Coronary artery (tissue), 2 donors: ENCODE measurements around the gene FER1L5.
"Not testable (repeated sequence)": the region's sequence is repeated elsewhere in the genome, so short reads cannot be mapped to it uniquely, and the experiment has no call there.

Source experiments
- DNase-seq: peaks from one replicate; pipeline ENCODE4 v3.0.0-alpha.2; 2017; ENCODE audit warnings: low spot score
- H3K27ac ChIP-seq, 2 donors: fragments of 200-600 bp; sonication (generic); one replicate each; pipeline ENCODE4 v1.5.1; 2016 to 2019
- H3K4me3 ChIP-seq: fragments of 200-600 bp; sonication (generic); 2 replicates; pipeline ENCODE4 v1.5.1; 2016; ENCODE audit warnings: mild to moderate bottlenecking, moderate library complexity
- CTCF ChIP-seq: fragments of 200-600 bp; sonication (generic); IDR thresholded peaks from one replicate; pipeline ENCODE4 v1.5.1; 2019; ENCODE audit warnings: antibody characterized with exemption

FER1L5 gene

GRCh38 chr2:96663829-96664228 lies 21.3 kb downstream of the FER1L5 start:
- DNase-seq, result no peak
- H3K27ac ChIP-seq, result no peak overlapping the region
- no peak for TF ChIP-seq CTCF
- H3K4me3 ChIP-seq, result no peak overlapping the region

GRCh38 chr2:96664366-96664925 lies 21.9 kb downstream of the FER1L5 start:
- no peak for DNase-seq
- Histone ChIP-seq H3K27ac (peak overlapping the region; percentile 65 to 71), H3K4me3 (no peak overlapping the region)
- TF ChIP-seq CTCF, result no peak

- peak overlapping the region; percentile 65 to 71 for H3K27ac ChIP-seq
- DNase-seq, result peak; percentile 85
- no peak overlapping the region for H3K4me3 ChIP-seq
- no peak for TF ChIP-seq CTCF
Measured at GRCh38 chr2:96665083-96665569, 22.6 kb downstream of the FER1L5 start.

GRCh38 chr2:96665717-96666116 lies 23.2 kb downstream of the FER1L5 start:
- not testable (repeated sequence) for H3K4me3 ChIP-seq, DNase-seq
- H3K27ac ChIP-seq, result peak overlapping the region; percentile 65 to 71

- TF ChIP-seq CTCF, result no peak
- Histone ChIP-seq H3K4me3 (no peak overlapping the region), H3K27ac (no peak overlapping the region)
- no peak for DNase-seq
Measured at GRCh38 chr2:96668771-96669170, 26.2 kb downstream of the FER1L5 start.

GRCh38 chr2:96669539-96670215 lies 27.1 kb downstream of the FER1L5 start:
- DNase-seq, result no peak
- Histone ChIP-seq H3K4me3 (no peak overlapping the region), H3K27ac (no peak overlapping the region)
- no peak for TF ChIP-seq CTCF

GRCh38 chr2:96679848-96680247 lies 37.3 kb downstream of the FER1L5 start:
- peak overlapping the region; percentile 21 for H3K4me3 ChIP-seq
- no peak for TF ChIP-seq CTCF
- peak overlapping the region in 1 of 2 donors; percentile 33 for H3K27ac ChIP-seq
- no peak for DNase-seq
